Fibroblast of mammary gland (primary cell): ENCODE results near the gene PALMD.

ENCODE experiments used
- DNase-seq: peaks from one replicate; pipeline ENCODE4 v3.0.0-alpha.2; 2010; ENCODE audit warnings: low read depth
- H3K4me3 ChIP-seq: 2 replicates; pipeline ENCODE4 v1.5.1; 2011; ENCODE audit warnings: low read depth, mild to moderate bottlenecking, low read length, moderate library complexity; ENCODE audit not compliant: control insufficient read depth
- CTCF ChIP-seq: conservative IDR thresholded peaks from 2 replicates; pipeline ENCODE4 v1.5.1; 2011; ENCODE audit warnings: low read depth, low read length, inconsistent platforms; ENCODE audit not compliant: control insufficient read depth, insufficient read depth

The PALMD gene

GRCh38 chr1:99675292-99675691 is 29.4 kb downstream of the PALMD start:
- no peak overlapping the region for H3K4me3 ChIP-seq
- no peak for DNase-seq
- no peak for TF ChIP-seq CTCF

GRCh38 chr1:99675994-99676393 is 30.1 kb downstream of the PALMD start:
- no peak for DNase-seq
- no peak for TF ChIP-seq CTCF
- no peak overlapping the region for H3K4me3 ChIP-seq

- no peak for TF ChIP-seq CTCF
- DNase-seq: no peak
- no peak overlapping the region for H3K4me3 ChIP-seq
Measured at GRCh38 chr1:99676876-99677275, 31.0 kb downstream of the PALMD start.

- DNase-seq: no peak
- H3K4me3 ChIP-seq: no peak overlapping the region
- TF ChIP-seq CTCF: no peak
Measured at GRCh38 chr1:99677416-99677815, 31.5 kb downstream of the PALMD start.

GRCh38 chr1:99680270-99680669 is 34.4 kb downstream of the PALMD start:
- peak; percentile 33 for DNase-seq
- no peak overlapping the region for H3K4me3 ChIP-seq
- TF ChIP-seq CTCF: no peak

- peak; percentile 15 for DNase-seq
- no peak overlapping the region for H3K4me3 ChIP-seq
- TF ChIP-seq CTCF: no peak
Measured at GRCh38 chr1:99681583-99681982, 35.7 kb downstream of the PALMD start.

GRCh38 chr1:99682291-99682751 is 36.4 kb downstream of the PALMD start:
- no peak overlapping the region for H3K4me3 ChIP-seq
- TF ChIP-seq CTCF: no peak
- peak; percentile 77 for DNase-seq
